Activated naive CD4-positive, alpha-beta T cell treated with anti-CD3 and anti-CD28 coated beads, Interleukin-2, amount 50 U/mL, for 16 hours (primary cell): Measurements from ENCODE around the gene GATD1.

ENCODE experiments used
- DNase-seq: peaks from one replicate; pipeline ENCODE4 v3.0.0-alpha.2; 2020

GATD1 gene

GRCh38 chr11:794766-795633 is 17.7 kb upstream of the GATD1 start:
- DNase-seq = no peak

GRCh38 chr11:794013-794765 is 16.9 kb upstream of the GATD1 start:
- DNase-seq = no peak

- DNase-seq = no peak
Measured at GRCh38 chr11:793556-793955, 16.3 kb upstream of the GATD1 start.

- no peak for DNase-seq
Measured at GRCh38 chr11:792873-793272, 15.6 kb upstream of the GATD1 start.

GRCh38 chr11:792535-792821 is 15.2 kb upstream of the GATD1 start:
- no peak for DNase-seq

GRCh38 chr11:791658-792534 is 14.6 kb upstream of the GATD1 start:
- no peak for DNase-seq

- no peak for DNase-seq
Measured at GRCh38 chr11:790721-791564, 13.7 kb upstream of the GATD1 start.

GRCh38 chr11:789943-790342 is 12.7 kb upstream of the GATD1 start, which contains the start of gene CEND1:
Gene CEND1 (minus strand): TSS chr11:790090. CDS start chr11:788576, 1,514 bp downstream.
- peak; percentile 43 for DNase-seq

GRCh38 chr11:788953-789940 is 12.0 kb upstream of the GATD1 start:
- no peak for DNase-seq

GRCh38 chr11:788009-788640 is 10.8 kb upstream of the GATD1 start:
- DNase-seq = no peak

- DNase-seq = no peak
Measured at GRCh38 chr11:787084-787675, 9.9 kb upstream of the GATD1 start.

- no peak for DNase-seq
Measured at GRCh38 chr11:786235-787083, 9.2 kb upstream of the GATD1 start.

GRCh38 chr11:783581-784015 is 6.3 kb upstream of the GATD1 start:
- peak; percentile 51 for DNase-seq

GRCh38 chr11:782264-783174 is 5.2 kb upstream of the GATD1 start:
- DNase-seq = no peak

GRCh38 chr11:779955-780532 is 2.8 kb upstream of the GATD1 start:
- DNase-seq = no peak

- no peak for DNase-seq
Measured at GRCh38 chr11:778976-779954, 2.0 kb upstream of the GATD1 start.
